Skeletal muscle tissue (tissue), 4 donors: Measurements from ENCODE around the gene TEX19. TPM values are rescaled to one million over a fixed set of nuclear protein-coding genes. Genes with fewer than 3 reads are reported as not detected.
A peak's percentile ranks its signal among the peaks of the same experiment; 100 is the strongest.

Source experiments
- H3K27ac ChIP-seq: one replicate; pipeline ENCODE4 v1.7.0; 2013; ENCODE audit warnings: mild to moderate bottlenecking, low read depth, low read length, inconsistent platforms
- H3K27me3 ChIP-seq, 3 donors: one replicate each; pipeline ENCODE4 v1.7.0; 2013; ENCODE audit warnings: low read length in 3 of 3; ENCODE audit not compliant: control insufficient read depth in 3 of 3, insufficient read depth in 3 of 3
- H3K36me3 ChIP-seq, 3 donors: one replicate each; pipeline ENCODE4 v1.7.0; 2013; ENCODE audit warnings: low read length in 3 of 3; ENCODE audit not compliant: control insufficient read depth in 3 of 3, insufficient read depth in 3 of 3
- H3K4me1 ChIP-seq, 3 donors: one replicate each; pipeline ENCODE4 v1.7.0; 2013; ENCODE audit warnings: low read length in 3 of 3, mild to moderate bottlenecking in 3 of 3; ENCODE audit not compliant: control insufficient read depth in 3 of 3, insufficient read depth in 3 of 3
- H3K4me3 ChIP-seq, 3 donors: one replicate each; pipeline ENCODE4 v1.7.0; 2013; ENCODE audit warnings: low read length in 3 of 3
- H3K9ac ChIP-seq, 3 donors: one replicate each; pipeline ENCODE4 v1.7.0; 2013; ENCODE audit warnings: low read length in 3 of 3, mild to moderate bottlenecking in 3 of 3, moderate library complexity in 2 of 3, low read depth in 1 of 3
- H3K9me3 ChIP-seq, 3 donors: one replicate each; pipeline ENCODE4 v1.7.0; 2013; ENCODE audit warnings: low read length in 3 of 3; ENCODE audit not compliant: control insufficient read depth in 3 of 3
- total RNA-seq: library from RNA; depleted of rRNA; stranded (reverse); fragments of >200 nt; gene quantifications from one replicate; pipeline ENCODE4 v1.2.3, GENCODE V29; 2014
- donor health status: Osteomylitis.

TEX19 gene
- total RNA-seq, 1 donor from 2014 or later, result 0.52 TPM

- Histone ChIP-seq H3K9me3 (no peaks in the 10 kb centered on the region), H3K4me3 (no peak overlapping the region), H3K27me3 (peaks cover 0 to 6% (median 0%) of the 10 kb centered on the region in 3 donors), H3K4me1 (peaks cover 4 to 17% (median 12%) of the 10 kb centered on the region in 3 donors), H3K36me3 (peaks cover 15 to 22% (median 16%) of the 10 kb centered on the region in 3 donors), H3K9ac (no peak overlapping the region), H3K27ac (no peak overlapping the region)
Measured at GRCh38 chr17:82390860-82391435, 31.9 kb downstream of the TEX19 start.

- H3K4me1 ChIP-seq, result peaks cover 8 to 14% (median 12%) of the 10 kb centered on the region in 3 donors
Measured at GRCh38 chr17:82391496-82392066, 32.5 kb downstream of the TEX19 start.

GRCh38 chr17:82392209-82392920, 33.3 kb downstream of the TEX19 start:
- Histone ChIP-seq H3K4me3 (no peak overlapping the region), H3K9ac (no peak overlapping the region), H3K9me3 (no peaks in the 10 kb centered on the region), H3K27me3 (no peaks in the 10 kb centered on the region), H3K27ac (no peak overlapping the region), H3K36me3 (peaks cover 16 to 22% (median 19%) of the 10 kb centered on the region in 3 donors), H3K4me1 (peaks cover 8 to 14% (median 9%) of the 10 kb centered on the region in 3 donors)

More at GRCh38 chr17:82391496-82392066, 32.5 kb downstream of the TEX19 start:
- no peaks in the 10 kb centered on the region for H3K9me3 ChIP-seq
- peaks cover 15 to 22% (median 16%) of the 10 kb centered on the region in 3 donors for H3K36me3 ChIP-seq
- H3K4me3 ChIP-seq, result no peak overlapping the region
- no peak overlapping the region for H3K9ac ChIP-seq
- H3K27ac ChIP-seq, result no peak overlapping the region
- H3K27me3 ChIP-seq, result peaks cover 0 to 3% (median 0%) of the 10 kb centered on the region in 3 donors

- Histone ChIP-seq H3K4me1 (peaks cover 4 to 9% (median 7%) of the 10 kb centered on the region in 3 donors), H3K4me3 (no peak overlapping the region), H3K9me3 (no peaks in the 10 kb centered on the region), H3K27ac (no peak overlapping the region), H3K27me3 (no peaks in the 10 kb centered on the region), H3K36me3 (peaks cover 16 to 22% (median 22%) of the 10 kb centered on the region in 3 donors), H3K9ac (no peak overlapping the region)
Measured at GRCh38 chr17:82392941-82393340, 33.9 kb downstream of the TEX19 start.

- Histone ChIP-seq H3K9me3 (no peaks in the 10 kb centered on the region), H3K27me3 (no peaks in the 10 kb centered on the region), H3K27ac (no peak overlapping the region), H3K4me1 (peaks cover 6 to 8% (median 7%) of the 10 kb centered on the region in 3 donors), H3K36me3 (peaks cover 16 to 24% (median 22%) of the 10 kb centered on the region in 3 donors), H3K4me3 (no peak overlapping the region), H3K9ac (no peak overlapping the region)
Measured at GRCh38 chr17:82394278-82394677, 35.2 kb downstream of the TEX19 start.

- no peak overlapping the region for H3K9ac ChIP-seq
- no peaks in the 10 kb centered on the region for H3K27me3 ChIP-seq
- no peaks in the 10 kb centered on the region for H3K9me3 ChIP-seq
- peaks cover 18 to 24% (median 23%) of the 10 kb centered on the region in 3 donors for H3K36me3 ChIP-seq
- peaks cover 18 to 19% (median 18%) of the 10 kb centered on the region in 3 donors for H3K4me1 ChIP-seq
- H3K27ac ChIP-seq, result peak overlapping the region; percentile 51
- H3K4me3 ChIP-seq, result no peak overlapping the region
Measured at GRCh38 chr17:82396601-82397435, 37.8 kb downstream of the TEX19 start.

- no peak overlapping the region for H3K27ac ChIP-seq
- H3K9me3 ChIP-seq, result no peaks in the 10 kb centered on the region
- H3K36me3 ChIP-seq, result peaks cover 11 to 15% (median 15%) of the 10 kb centered on the region in 3 donors
- H3K27me3 ChIP-seq, result no peaks in the 10 kb centered on the region
- peaks cover 18 to 19% (median 18%) of the 10 kb centered on the region in 3 donors for H3K4me1 ChIP-seq
- H3K9ac ChIP-seq, result no peak overlapping the region
- no peak overlapping the region for H3K4me3 ChIP-seq
Measured at GRCh38 chr17:82397449-82398335, 38.6 kb downstream of the TEX19 start.

- Histone ChIP-seq H3K4me3 (peak overlapping the region in 2 of 3 donors; percentile 7 to 46), H3K27me3 (no peaks in the 10 kb centered on the region), H3K36me3 (peaks cover 11 to 18% (median 17%) of the 10 kb centered on the region in 3 donors), H3K9me3 (no peaks in the 10 kb centered on the region), H3K9ac (no peak overlapping the region), H3K4me1 (peaks cover 18 to 19% (median 18%) of the 10 kb centered on the region in 3 donors), H3K27ac (peak overlapping the region; percentile 48)
Measured at GRCh38 chr17:82399041-82399441, 40.0 kb downstream of the TEX19 start.
